SHP77 treated with DMSO at 0.1 percent for 48 hours (cell line): ENCODE results near the gene ZBED4.

Source experiments
- DNase-seq: peaks from one replicate; lab custom pipeline; 2025; lab: John Stamatoyannopoulos, UW

ZBED4 gene

DNA sequence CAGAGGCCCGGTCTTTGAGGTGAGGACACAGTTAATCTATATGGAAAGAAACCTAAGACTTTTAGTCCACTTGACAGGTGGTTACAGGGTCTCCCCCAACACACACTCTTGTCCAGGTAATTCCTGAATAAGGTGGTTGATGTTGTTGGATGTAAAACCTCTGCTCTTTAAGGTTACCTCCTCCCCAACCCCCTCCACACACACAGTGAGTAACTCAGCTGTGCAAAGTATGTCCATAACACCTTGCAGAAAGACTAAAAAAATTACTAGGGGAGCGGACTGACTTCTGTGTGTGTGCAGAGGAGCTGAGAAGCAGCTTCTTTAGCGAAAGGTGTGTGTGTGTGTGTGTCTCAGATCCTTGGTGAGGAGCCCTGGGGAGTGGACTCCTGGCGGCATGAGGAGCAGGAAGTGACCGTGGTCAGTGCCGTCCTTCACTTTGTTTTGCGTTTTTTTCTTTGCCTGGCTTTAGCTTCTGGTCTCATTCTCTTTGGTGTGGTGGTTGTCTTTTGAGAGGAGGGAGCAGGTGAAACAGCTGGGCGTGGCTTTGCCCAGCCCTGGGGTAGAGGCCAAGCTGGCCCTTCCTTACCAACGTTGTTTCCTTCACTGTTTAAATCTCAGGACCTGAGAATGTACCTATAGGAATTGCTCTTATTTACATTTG, 1.7 kb downstream of the ZBED4 start:
- no peak for DNase-seq

DNA sequence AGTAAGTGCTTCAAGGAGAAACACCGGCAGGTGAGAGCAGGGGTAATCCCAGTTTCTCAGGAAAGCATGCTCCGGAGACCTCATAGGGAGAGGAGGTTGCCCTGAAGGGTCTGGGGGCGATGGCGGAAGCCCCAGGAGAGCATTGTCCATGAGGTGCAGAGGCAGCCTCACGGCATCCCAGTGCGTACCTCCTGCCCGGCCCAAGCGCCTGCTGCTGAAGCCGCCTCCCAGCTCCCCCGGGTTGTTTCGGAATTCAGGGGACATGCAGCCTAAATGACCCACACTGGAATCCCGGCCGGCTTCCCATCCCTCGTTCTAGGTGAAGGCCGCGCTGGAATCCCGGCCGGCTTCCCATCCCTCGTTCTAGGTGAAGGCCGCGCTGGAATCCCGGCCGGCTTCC, 2.7 kb downstream of the ZBED4 start:
- DNase-seq, result no peak

DNA sequence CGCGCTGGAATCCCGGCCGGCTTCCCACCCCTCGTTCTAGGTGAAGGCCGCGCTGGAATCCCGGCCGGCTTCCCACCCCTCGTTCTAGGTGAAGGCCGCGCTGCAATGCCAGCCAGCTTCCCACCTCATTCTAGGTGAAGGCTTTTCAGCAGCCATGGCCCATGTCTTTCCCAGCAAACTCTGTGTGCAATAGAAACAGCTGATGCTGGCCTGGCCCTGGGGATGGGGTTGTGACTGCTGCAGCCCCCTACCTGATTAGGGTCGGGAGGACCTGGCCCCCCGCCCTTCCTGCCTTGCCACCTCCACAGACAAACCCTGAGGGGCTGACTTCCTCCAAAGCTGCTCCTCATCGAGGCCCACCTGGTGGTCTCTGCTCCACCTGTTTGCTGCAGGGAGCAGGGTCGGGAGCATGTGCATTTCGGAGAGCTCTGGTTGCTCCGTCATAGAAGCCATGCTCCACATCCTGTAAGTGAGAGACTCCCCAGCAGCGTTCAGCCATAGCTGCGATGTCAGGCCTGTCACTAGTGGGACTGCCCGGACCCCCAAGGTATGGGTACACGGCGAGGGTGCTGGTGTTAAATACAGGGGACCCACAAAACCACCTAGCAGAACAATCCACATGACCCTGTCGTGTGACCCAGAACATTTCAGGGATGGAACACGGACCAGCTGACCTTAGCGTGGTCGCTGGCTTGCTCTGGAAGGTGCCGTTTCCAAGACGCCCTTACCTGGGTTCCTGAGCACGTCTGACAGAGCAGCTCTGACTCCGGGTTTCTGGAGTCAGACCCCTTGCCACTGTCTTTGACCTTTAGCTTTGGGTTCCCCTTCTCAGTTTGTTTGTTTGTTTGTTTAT, 3.3 kb downstream of the ZBED4 start:
- no peak for DNase-seq

DNA sequence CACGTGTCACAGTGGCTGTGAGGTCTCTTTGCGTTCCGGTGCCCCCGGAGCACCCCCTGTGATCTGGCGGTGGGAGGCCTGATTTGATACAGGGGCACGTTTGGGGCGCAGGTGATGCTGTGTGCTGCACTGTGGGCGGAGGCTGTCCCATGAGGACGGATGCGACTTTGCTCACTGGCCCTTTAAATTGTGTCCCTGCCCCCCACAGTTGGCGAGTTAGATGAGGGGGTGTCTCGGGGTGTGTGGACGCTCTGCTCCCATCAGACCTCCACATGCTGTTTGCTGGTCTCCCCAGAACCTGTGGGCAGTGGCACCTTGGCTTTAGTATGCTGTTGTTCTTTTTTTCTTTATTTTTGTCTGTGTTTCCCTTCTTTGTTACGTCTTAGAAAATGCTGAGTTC, 5.2 kb downstream of the ZBED4 start:
- no peak for DNase-seq

DNA sequence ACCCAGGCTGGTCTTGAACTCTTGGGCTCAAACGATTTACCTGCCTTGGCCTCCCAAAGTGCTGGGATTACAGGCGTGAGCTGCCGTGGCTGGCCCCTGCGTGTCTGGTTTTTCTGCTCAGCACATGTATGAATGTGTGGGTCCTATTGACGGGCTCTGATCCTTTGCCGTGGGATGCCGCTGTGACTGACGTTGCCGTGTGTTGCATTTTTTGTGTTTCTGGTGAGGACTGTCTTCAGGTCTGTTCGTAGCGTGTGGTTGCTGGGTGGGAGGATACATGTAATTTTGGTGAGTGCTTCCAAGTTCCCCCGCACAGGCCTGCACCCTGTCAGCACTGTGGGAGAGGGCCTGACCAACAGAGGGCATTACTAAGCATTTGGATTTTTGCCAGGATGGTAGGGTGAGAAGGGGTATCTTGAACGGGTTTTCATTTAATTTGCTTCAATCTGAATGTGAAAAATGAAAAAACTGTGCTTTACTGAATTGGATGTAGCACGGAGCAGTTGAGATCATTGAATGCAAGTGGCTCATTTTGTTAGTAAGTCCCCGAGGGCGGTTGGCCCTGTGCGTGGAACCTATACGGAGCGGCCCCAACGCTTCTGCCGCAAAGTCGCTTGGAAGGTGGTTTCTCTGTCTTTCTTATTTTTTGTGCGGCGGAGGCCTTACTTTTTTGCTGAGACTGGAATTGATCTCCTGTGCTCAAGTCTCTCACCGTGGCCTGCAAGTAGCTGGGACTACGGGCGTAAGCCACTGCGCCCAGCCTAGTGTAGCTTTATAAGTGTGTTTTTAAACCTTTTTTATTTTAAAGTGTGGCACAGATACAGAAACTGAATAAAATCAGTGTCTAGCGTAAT, 8.2 kb downstream of the ZBED4 start:
- no peak for DNase-seq

DNA sequence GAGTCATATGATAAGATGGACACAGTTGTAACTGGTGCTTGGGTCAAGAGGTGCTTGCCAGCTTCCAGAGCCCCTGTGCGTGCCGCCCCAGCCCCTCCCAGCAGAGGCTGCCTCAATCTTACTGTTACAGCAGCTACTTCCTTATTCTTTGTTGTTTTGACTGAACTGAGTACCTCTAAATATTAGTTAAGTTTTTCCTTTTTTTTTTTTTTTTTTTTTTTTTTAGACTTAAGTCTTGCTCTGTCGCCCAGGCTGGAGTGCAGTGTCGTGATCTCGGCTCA, 8.8 kb downstream of the ZBED4 start:
- no peak for DNase-seq

DNA sequence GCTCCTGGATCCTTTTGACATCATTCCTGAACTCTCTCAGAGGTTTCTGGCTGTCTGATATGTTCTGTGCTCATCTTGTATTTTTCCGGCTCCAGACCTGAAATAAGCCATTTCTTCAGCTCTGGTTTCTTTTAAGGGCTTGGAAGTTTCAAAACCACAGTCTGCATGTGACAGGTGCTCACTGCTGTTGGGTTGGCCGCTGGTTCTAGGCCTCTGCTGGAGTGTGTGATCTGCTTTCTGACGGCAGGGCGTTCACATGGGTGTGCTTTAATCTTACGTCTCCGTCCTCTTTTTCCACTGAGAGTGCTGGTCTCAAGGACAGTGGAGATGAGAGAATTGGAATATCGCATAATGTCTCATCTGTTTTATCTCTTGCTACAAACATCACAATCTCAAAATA, 10.3 kb downstream of the ZBED4 start:
- no peak for DNase-seq

DNA sequence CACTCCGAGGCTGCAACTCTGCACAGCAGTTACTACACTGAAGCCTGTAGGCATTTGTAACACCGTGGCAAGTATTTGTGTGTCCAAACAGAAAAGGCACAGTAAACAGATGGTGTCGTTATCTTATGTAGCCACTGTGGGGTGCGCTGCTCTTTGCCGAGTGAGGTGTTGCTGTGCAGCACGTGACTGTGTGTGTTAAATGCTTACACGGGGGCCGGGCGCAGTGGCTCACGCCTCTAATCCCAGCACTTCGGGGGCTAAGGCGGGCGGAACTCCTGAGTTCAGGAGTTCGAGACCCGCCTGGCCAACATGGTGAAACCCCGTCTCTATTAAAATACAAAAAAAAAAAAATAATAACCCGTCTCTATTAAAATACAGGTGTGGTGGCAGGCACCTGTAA, 11.5 kb downstream of the ZBED4 start:
- no peak for DNase-seq

DNA sequence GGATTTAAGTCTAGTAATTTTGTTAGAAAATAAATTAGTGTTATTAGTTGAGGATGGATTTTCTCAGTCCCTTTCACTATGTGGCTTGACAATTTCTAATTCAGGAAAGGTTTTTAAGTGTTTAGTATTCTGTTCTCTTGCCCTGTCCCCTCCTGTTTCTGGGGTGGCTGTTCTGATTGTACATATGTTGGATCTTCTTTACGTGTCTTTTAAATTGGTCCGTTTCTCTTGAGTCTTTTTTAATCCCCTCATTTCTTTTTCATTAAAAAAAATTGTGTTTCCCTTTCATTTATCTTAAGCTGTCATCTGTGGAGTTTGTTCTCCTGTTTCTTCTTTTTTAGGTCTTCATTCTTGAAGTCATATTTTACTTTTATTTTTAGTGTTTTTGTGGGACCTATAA, 12.5 kb downstream of the ZBED4 start:
- DNase-seq, result no peak

DNA sequence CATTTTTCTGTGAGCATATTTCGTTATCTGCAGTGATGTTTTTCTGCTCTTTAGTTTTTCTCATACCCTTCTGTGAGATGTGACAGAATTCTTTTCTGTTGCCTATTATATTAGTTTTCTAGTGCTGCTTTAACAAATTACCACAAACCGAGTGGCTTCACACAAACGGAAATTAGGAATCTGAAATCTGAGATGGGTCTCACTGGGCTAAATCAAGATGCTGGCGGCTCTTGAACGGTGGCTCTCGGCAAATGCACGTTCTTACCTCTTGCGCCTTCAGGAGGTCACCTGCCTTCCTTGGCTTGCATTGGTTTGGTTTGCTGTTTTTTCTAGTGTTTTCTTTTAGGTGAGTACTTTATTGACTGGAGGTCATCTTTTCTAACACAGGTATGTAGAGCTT, 13.0 kb downstream of the ZBED4 start:
- DNase-seq, result no peak

DNA sequence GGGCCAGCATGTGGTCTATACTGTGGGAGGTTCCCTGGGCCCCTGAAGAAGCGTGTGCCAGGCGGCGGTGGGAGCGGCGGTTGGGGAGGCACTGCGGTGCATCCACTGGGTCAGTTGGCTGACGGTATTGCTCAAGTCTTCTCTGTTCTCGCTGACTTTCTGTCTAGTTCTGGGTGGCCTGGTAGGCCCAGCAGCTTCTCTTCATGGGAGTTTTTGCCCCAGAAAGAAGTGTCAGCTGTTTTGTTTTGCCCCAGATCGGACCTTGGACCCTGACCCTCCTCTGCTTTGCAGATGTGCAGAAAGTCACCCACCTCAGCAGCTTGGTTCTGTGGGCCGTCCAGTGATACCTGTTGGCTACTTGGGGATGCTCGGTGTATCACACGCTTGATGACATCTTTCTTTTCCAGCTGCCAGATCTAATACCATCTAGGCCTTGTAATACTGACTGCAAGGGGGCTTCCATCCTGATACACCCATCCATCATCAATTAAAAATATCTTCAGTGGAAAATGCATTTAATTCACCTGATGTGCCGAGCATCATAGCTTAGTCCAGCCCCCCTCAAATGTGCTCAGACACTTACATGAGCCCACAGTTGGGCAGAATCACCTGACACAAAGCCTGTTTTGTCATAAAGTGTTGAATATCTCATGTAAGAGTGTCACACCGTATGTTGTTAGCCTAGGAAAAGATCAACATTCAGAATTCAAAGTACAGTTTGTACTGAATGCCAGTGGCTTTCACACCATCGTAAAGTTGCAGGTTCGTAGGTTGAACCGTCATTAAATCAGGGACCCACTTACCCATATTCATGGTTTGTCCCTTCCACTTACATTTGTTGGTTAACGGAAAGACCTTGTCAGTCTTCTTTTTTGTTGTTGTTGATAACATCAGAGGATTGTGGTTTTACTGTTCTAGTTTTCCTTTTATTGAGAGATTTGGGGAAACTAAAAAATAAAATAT, 13.9 kb downstream of the ZBED4 start:
- DNase-seq, result no peak

DNA sequence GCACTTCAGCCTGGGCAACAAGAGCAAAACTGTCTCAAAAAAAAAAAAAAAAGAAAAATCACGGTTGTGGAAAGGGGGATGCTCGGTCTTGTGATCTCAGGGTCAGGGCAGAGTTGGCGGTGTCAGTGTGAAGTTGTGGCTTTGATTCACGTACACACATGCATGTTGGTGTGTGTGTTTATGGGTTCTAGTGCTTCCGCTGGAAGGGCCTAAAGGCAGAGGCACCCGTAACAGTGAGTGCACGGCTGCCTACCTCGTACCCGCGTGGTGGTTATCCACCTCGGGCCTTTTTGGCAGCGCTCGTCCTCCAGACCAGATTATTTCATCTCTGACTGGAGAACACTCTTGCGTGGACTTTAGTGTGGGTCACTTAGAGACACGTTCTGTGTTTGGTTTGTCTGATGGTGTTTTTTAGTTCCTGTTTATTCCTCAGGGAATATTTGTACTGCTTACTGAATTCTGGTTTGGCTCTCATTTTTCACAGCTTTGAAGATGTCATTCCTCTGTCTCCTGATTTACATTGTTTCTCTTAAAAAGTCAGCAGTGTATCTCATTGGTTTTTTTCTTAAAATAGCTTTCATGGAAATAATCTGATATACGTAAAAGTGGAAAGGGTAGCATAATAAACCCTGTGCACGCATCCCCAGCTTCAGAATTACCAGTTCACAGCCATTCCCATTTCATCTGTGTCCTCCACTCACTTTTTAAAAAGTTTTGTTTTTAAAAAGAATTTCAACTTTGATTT, 15.6 kb downstream of the ZBED4 start:
- DNase-seq, result no peak

DNA sequence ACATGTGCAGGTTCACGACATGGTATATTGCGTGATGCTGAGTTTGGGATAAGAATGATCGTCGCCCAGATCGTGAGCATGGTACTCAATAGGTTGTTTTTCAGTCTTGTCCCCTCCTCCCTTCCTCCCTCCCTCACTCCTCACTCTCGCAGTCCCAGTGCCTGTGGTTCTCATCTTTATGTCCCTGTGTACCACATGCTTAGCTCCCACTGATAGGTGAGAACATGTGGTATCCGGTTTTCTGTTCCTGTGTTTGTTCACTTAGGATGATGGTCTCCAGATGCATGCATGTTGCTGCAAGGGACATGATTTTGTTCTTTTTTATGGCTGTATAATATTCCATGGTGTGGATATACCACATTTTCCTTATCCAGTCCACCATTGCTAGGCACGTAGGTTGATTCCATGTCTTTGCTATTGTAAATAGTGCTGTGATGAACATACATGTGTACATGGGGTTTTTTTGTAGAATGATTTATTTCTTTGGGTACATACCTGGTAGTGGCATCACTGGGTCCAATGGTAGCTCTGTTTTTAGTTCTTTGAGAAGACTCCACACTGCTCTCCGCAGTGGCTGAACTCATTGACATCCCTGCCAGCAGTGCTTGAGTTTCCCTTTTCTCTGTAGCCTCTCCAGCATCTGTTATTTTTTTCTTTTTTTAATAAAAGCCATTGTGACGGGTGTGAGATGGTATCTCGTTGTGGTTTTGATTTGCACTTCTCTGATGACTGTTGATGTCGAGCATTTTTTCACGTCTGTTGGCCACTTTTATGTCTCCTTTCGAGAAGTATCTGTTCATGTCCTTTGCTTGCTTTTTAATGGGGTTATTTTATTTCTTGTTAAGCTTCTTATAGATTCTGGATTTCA, 16.4 kb downstream of the ZBED4 start:
- DNase-seq, result no peak

DNA sequence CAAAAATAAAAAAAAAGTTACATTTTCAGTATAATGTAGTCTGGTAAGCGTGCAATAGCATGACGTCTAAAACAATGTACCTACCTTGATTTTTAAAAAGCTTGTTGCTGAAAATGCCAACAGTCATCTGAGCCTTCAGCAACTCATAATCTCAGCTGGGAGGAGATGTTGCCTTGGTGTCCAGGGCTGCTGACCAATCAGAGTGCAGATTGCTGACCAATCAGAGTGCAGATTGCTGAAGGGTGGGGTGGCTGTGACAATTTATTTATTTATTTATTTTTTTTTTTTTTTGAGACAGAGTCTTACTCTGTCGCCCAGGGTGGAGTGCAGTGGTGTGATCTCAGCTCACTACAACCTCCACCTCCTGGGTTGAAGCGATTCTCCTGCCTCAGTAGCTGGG, 17.8 kb downstream of the ZBED4 start:
- DNase-seq, result no peak

DNA sequence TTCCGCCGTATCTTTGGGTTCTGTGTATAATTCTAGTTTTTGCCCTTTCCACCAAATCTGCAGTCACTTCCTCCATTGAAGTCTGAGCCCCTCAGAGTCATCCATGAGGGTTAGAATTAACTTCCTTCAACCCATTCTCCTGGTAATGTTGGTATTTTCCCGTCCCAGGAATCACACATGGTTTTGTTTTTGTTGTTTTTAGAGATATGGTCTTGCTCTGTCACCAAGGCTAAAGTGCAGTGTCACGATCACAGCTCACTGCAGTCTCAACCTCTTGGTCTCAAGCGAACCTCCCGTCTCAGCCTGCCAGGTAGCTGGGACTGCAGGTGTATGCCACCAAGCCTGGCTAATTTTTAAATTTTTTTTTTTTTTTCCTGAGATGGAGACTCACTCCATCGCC, 18.7 kb downstream of the ZBED4 start:
- DNase-seq, result no peak

DNA sequence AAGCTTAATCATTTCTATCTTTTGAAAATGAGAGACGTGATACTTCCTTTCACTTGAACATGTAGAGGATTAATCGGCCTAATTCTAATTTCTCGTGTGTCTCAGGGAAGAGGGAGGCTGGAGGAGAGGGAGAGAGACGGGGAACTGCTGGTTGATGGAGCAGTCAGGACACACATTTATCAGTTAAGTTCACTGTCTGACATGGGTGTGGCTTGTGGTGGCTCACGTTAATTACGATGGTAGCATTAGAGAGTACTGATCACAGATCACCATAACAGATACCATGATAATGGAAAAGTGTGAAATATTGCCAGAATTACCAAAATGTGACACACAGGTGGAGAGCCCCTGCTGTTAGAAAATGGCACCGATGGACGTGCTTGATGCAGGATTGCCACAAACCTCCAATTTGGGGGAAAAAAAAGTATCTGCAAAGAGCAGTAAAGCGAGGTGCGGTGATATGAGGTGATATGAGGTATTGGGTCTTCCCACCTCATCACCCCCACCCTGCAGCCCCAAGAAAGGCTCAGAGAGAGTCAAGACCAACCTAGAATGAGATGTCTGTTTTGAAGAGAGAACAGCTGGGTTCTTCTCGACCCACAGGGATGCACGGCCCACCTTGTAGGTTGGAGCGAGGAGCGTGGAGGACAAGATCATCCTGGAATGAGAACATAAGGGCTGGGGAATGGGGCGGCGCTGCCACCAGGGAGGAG, 19.7 kb downstream of the ZBED4 start:
- DNase-seq, result no peak

DNA sequence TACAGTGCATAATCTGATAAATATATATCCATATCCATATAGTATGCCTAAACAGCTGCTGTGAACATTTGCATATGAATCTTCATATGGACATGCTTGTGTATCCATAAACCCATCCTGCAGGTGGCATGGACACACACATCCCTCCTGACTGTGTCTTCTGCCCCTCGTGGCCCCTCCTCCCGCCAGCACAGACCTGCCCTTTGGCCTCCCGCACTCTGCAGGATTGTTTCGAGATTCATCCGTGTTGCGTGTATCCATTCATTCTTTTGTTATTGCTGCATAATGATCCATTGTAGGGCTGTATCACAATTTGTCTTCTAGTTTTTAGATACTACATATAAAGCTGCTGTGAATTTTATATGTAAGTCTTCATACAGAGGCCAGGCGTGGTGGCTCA, 24.0 kb downstream of the ZBED4 start:
- DNase-seq, result no peak

DNA sequence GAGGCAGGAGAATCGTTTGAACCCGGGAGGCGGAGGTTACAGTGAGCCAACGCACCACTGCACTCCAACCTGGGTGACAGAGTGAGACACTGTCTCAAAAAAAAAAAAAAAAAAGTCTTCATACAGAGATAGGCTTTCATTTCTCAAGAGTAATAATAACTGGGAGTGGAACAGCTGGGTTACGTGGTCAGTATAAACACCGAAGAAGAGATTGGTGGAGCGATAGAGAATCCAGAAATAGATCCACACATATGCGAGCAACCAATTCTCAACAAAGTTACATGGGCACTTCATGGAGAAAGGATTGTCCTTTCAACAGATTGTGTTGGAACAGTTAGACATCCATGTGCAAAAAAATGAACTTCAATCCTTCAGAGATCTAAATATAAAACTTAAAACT, 24.6 kb downstream of the ZBED4 start:
- no peak for DNase-seq

DNA sequence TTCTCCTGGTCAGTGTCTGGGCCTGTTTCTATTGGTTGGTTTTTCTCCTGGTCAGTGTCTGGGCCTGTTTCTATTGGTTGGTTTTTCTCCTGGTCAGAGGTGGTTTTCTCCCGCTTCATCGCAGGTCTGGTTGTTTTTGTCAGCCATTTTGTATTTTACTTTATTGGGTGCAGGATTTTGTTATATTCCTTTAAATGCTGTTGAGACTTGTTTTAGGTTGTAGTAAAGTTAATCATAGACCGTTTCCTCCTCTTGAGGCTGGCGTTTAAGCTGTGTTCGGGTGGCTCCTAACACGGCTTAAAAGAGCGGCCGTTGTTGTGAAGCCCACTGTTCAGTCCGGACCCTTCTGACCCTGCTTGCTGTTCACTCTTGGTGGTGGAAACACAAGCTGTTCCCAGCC, 26.2 kb downstream of the ZBED4 start:
- no peak for DNase-seq

DNA sequence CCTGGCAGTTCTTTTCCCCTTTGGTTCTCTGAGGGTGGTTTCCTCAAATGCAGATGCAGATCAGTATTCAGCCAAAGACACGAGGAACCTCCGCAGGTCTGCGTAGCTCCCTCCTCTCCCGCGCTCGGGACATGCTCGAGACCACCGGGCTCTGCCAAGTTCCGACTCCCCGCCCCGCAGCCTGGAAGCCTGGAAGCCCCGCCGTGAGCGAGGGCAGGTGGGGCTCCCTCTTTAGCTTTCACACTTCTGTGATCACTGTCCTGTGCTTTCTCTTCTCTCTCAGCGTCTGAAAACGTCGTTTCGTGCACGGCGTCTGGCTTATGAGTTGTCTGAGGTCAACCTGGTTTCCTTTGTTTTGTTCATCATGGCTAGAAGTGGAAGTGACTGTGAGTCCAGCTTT, 26.6 kb downstream of the ZBED4 start:
- no peak for DNase-seq
